Measurements from ENCODE around the gene GIGYF2.

GIGYF2 gene

GRCh38 chr2:232767866-232768265, 70.7 kb downstream of the GIGYF2 start:
- in situ Hi-C loops (cut with HindIII; ENCODE audit: low pct_ligation_motif_present, low sequenced_read_pairs): no loop called here
- DNase-seq: no peak
- Histone ChIP-seq H3K27me3 (replicated peaks) (no peaks in the 10 kb centered on the region), H3K27ac (no peak overlapping the region), H3K4me3 (ENCODE audit: low read depth, low read length) (no peak overlapping the region), H3K36me3 (replicated peaks) (peaks cover 17% of the 10 kb centered on the region)
- TF ChIP-seq CTCF (IDR thresholded peaks at IDR 0.05; ENCODE audit: low read depth, low read length, missing control alignments): no peak

GRCh38 chr2:232770207-232770606, 73.1 kb downstream of the GIGYF2 start:
- no peak for TF ChIP-seq CTCF (IDR thresholded peaks at IDR 0.05; ENCODE audit: low read depth, low read length, missing control alignments)
- in situ Hi-C loops (cut with HindIII; ENCODE audit: low pct_ligation_motif_present, low sequenced_read_pairs): no loop called here
- no peak for DNase-seq

GRCh38 chr2:232771870-232772269, 74.7 kb downstream of the GIGYF2 start:
- peaks cover 13% of the 10 kb centered on the region for H3K36me3 ChIP-seq (replicated peaks)
- in situ Hi-C loops (cut with HindIII; ENCODE audit: low pct_ligation_motif_present, low sequenced_read_pairs): no loop called here

More at GRCh38 chr2:232770207-232770606, 73.1 kb downstream of the GIGYF2 start:
- no peaks in the 10 kb centered on the region for H3K27me3 ChIP-seq (replicated peaks)
- H3K27ac ChIP-seq: no peak overlapping the region
- no peak overlapping the region for H3K4me3 ChIP-seq (ENCODE audit: low read depth, low read length)
- H3K36me3 ChIP-seq (replicated peaks): peaks cover 13% of the 10 kb centered on the region

GRCh38 chr2:232772531-232772930, 75.4 kb downstream of the GIGYF2 start:
- Histone ChIP-seq H3K27me3 (replicated peaks) (no peaks in the 10 kb centered on the region), H3K27ac (no peak overlapping the region), H3K4me3 (ENCODE audit: low read depth, low read length) (no peak overlapping the region), H3K36me3 (replicated peaks) (peaks cover 13% of the 10 kb centered on the region)
- in situ Hi-C loops (cut with HindIII; ENCODE audit: low pct_ligation_motif_present, low sequenced_read_pairs): no loop called here
- TF ChIP-seq CTCF (IDR thresholded peaks at IDR 0.05; ENCODE audit: low read depth, low read length, missing control alignments): no peak
- DNase-seq: no peak

More at GRCh38 chr2:232771870-232772269, 74.7 kb downstream of the GIGYF2 start:
- DNase-seq: no peak
- Histone ChIP-seq H3K4me3 (ENCODE audit: low read depth, low read length) (no peak overlapping the region), H3K27me3 (replicated peaks) (no peaks in the 10 kb centered on the region), H3K27ac (no peak overlapping the region)
- TF ChIP-seq CTCF (IDR thresholded peaks at IDR 0.05; ENCODE audit: low read depth, low read length, missing control alignments): no peak

- in situ Hi-C loops (cut with HindIII; ENCODE audit: low pct_ligation_motif_present, low sequenced_read_pairs): no loop called here
- peaks cover 11% of the 10 kb centered on the region for H3K36me3 ChIP-seq (replicated peaks)
Observed at GRCh38 chr2:232773815-232774214, 76.7 kb downstream of the GIGYF2 start.

More at GRCh38 chr2:232773815-232774214, 76.7 kb downstream of the GIGYF2 start:
- TF ChIP-seq CTCF (IDR thresholded peaks at IDR 0.05; ENCODE audit: low read depth, low read length, missing control alignments): no peak
- H3K27me3 ChIP-seq (replicated peaks): no peaks in the 10 kb centered on the region
- no peak overlapping the region for H3K27ac ChIP-seq
- H3K4me3 ChIP-seq (ENCODE audit: low read depth, low read length): no peak overlapping the region
- no peak for DNase-seq

Measured in brain microvascular endothelial cell (primary cell).